Ishikawa (cell line): ENCODE data around the gene PPP1R12A.

Source experiments
- CEBPB ChIP-seq: IDR thresholded peaks from 2 replicates; pipeline ENCODE4 v1.6.1; 2012
- CREB1 ChIP-seq: IDR thresholded peaks from 2 replicates; pipeline ENCODE4 v1.6.1; 2012; ENCODE audit warnings: low read depth
- EGR1 ChIP-seq: IDR thresholded peaks from 2 replicates; pipeline ENCODE4 v1.6.1; 2012
- EP300 ChIP-seq: IDR thresholded peaks from 2 replicates; pipeline ENCODE4 v1.6.1; 2012; ENCODE audit warnings: borderline replicate concordance
- FOXM1 ChIP-seq: IDR thresholded peaks from 2 replicates; pipeline ENCODE4 v1.6.1; 2012; ENCODE audit warnings: low read depth, borderline replicate concordance
- MAX ChIP-seq: IDR thresholded peaks from 2 replicates; pipeline ENCODE4 v1.6.1; 2012
- NFIC ChIP-seq: IDR thresholded peaks from 2 replicates; pipeline ENCODE4 v1.6.1; 2012
- RAD21 ChIP-seq: IDR thresholded peaks from 2 replicates; pipeline ENCODE4 v1.6.1; 2012; ENCODE audit warnings: low read depth
- REST ChIP-seq: IDR thresholded peaks from 2 replicates; pipeline ENCODE4 v1.6.1; 2012; ENCODE audit warnings: low read depth, mild to moderate bottlenecking
- TAF1 ChIP-seq: IDR thresholded peaks from 2 replicates; pipeline ENCODE4 v1.6.1; 2012; ENCODE audit warnings: low read depth, mild to moderate bottlenecking
- TCF12 ChIP-seq: IDR thresholded peaks from 2 replicates; pipeline ENCODE4 v1.6.1; 2012; ENCODE audit warnings: low read depth
- TEAD4 ChIP-seq: IDR thresholded peaks from 2 replicates; pipeline ENCODE4 v1.6.1; 2012
- YY1 ChIP-seq: IDR thresholded peaks from 2 replicates; pipeline ENCODE4 v1.6.1; 2012; ENCODE audit warnings: low read depth
- ZBTB7A ChIP-seq: IDR thresholded peaks from 2 replicates; pipeline ENCODE4 v1.6.1; 2012; ENCODE audit warnings: low read depth
- TF ChIP-seq, protein P1 (sequence below): IDR thresholded peaks from 2 replicates; pipeline ENCODE4 v1.6.1; 2012

PPP1R12A gene

GRCh38 chr12:79884401-79885006, 50.4 kb downstream of the PPP1R12A start:
- TF ChIP-seq YY1 (no peak), TCF12 (no peak), TEAD4 (no peak), NFIC (no peak), EGR1 (no peak), MAX (no peak), FOXM1 (no peak), CEBPB (no peak)
- TF ChIP-seq, protein P1, sequence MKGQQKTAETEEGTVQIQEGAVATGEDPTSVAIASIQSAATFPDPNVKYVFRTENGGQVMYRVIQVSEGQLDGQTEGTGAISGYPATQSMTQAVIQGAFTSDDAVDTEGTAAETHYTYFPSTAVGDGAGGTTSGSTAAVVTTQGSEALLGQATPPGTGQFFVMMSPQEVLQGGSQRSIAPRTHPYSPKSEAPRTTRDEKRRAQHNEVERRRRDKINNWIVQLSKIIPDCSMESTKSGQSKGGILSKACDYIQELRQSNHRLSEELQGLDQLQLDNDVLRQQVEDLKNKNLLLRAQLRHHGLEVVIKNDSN, result no peak

- TF ChIP-seq TCF12, result no peak
- no peak for TF ChIP-seq NFIC
- TF ChIP-seq, protein P1, result no peak
- TF ChIP-seq CEBPB, result no peak
- no peak for TF ChIP-seq RAD21
- TF ChIP-seq TAF1, result no peak
- no peak for TF ChIP-seq EP300
- TF ChIP-seq ZBTB7A, result no peak
- TF ChIP-seq MAX, result no peak
Measured at GRCh38 chr12:79883216-79883615, 51.7 kb downstream of the PPP1R12A start.

DNA sequence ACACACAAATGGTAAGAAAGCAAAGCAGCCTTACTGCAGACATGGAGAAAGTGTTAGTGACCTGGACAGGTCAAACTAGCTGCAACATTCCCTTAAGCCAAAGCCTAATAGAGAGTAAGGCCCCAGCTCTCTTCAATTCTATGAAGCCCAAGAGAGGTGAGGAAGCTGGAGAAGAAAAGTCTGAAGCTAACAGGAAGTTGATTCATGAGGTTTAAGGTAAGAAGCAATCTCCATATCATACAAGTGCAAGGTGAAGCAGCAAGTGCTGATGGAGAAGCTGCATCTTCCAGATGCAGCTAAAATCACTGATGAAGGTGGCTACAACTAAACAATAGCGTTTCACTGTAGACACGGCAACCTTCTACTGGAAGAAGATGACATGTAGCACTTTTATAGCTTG, 53.5 kb downstream of the PPP1R12A start:
- TF ChIP-seq REST, result no peak
- TF ChIP-seq TCF12, result no peak
- TF ChIP-seq NFIC, result no peak
- TF ChIP-seq TAF1, result no peak
- no peak for TF ChIP-seq EGR1
- no peak for TF ChIP-seq RAD21
- TF ChIP-seq FOXM1, result no peak
- no peak for TF ChIP-seq EP300
- TF ChIP-seq, protein P1, result no peak
- TF ChIP-seq ZBTB7A, result no peak
- TF ChIP-seq TEAD4, result no peak
- no peak for TF ChIP-seq CREB1
- no peak for TF ChIP-seq CEBPB
- no peak for TF ChIP-seq MAX

GRCh38 chr12:79877246-79877645, 57.7 kb downstream of the PPP1R12A start:
- TF ChIP-seq RAD21 (no peak), TEAD4 (no peak), CREB1 (no peak), MAX (no peak), FOXM1 (no peak), CEBPB (no peak)
- TF ChIP-seq, protein P1, result no peak

GRCh38 chr12:79874665-79875064, 60.2 kb downstream of the PPP1R12A start:
- TF ChIP-seq TEAD4 (no peak), ZBTB7A (no peak), NFIC (no peak), RAD21 (no peak), FOXM1 (no peak), EGR1 (no peak), EP300 (no peak), CREB1 (no peak), TCF12 (no peak), TAF1 (no peak), YY1 (no peak), REST (no peak), CEBPB (no peak), MAX (no peak)
- TF ChIP-seq, protein P1, result no peak
